ENCODE results near the gene METTL5.

DNA sequence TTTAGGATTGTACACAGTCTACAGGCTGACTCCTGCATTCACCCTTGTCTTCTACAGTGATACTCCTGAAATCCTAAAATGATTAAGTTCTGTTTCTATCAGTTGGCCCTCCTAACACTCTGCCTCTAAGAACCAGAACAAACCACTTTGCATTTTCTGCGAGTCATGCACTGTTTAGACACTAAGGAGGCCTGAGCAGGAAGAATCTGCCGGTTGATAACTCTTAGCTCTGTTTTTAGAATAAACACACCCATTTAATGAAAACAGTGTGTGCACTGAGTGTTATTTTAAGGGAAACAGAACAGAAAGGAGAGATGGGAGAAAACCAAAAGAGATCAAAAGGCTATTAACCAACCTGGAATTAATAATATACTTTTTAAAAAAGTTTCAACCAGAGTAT is 48.9 kb downstream of the METTL5 start:
- TF ChIP-seq, protein P1, sequence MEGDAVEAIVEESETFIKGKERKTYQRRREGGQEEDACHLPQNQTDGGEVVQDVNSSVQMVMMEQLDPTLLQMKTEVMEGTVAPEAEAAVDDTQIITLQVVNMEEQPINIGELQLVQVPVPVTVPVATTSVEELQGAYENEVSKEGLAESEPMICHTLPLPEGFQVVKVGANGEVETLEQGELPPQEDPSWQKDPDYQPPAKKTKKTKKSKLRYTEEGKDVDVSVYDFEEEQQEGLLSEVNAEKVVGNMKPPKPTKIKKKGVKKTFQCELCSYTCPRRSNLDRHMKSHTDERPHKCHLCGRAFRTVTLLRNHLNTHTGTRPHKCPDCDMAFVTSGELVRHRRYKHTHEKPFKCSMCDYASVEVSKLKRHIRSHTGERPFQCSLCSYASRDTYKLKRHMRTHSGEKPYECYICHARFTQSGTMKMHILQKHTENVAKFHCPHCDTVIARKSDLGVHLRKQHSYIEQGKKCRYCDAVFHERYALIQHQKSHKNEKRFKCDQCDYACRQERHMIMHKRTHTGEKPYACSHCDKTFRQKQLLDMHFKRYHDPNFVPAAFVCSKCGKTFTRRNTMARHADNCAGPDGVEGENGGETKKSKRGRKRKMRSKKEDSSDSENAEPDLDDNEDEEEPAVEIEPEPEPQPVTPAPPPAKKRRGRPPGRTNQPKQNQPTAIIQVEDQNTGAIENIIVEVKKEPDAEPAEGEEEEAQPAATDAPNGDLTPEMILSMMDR (IDR thresholded peaks at IDR 0.05; ENCODE audit: insufficient read depth, low read length) = no peak
- TF ChIP-seq, protein P2, sequence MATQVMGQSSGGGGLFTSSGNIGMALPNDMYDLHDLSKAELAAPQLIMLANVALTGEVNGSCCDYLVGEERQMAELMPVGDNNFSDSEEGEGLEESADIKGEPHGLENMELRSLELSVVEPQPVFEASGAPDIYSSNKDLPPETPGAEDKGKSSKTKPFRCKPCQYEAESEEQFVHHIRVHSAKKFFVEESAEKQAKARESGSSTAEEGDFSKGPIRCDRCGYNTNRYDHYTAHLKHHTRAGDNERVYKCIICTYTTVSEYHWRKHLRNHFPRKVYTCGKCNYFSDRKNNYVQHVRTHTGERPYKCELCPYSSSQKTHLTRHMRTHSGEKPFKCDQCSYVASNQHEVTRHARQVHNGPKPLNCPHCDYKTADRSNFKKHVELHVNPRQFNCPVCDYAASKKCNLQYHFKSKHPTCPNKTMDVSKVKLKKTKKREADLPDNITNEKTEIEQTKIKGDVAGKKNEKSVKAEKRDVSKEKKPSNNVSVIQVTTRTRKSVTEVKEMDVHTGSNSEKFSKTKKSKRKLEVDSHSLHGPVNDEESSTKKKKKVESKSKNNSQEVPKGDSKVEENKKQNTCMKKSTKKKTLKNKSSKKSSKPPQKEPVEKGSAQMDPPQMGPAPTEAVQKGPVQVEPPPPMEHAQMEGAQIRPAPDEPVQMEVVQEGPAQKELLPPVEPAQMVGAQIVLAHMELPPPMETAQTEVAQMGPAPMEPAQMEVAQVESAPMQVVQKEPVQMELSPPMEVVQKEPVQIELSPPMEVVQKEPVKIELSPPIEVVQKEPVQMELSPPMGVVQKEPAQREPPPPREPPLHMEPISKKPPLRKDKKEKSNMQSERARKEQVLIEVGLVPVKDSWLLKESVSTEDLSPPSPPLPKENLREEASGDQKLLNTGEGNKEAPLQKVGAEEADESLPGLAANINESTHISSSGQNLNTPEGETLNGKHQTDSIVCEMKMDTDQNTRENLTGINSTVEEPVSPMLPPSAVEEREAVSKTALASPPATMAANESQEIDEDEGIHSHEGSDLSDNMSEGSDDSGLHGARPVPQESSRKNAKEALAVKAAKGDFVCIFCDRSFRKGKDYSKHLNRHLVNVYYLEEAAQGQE (IDR thresholded peaks at IDR 0.05; ENCODE audit: insufficient replicate concordance, low read depth) = no peak

Measured in HL-60 (cell line).